Measurements from ENCODE around the gene FSTL5.

DNA sequence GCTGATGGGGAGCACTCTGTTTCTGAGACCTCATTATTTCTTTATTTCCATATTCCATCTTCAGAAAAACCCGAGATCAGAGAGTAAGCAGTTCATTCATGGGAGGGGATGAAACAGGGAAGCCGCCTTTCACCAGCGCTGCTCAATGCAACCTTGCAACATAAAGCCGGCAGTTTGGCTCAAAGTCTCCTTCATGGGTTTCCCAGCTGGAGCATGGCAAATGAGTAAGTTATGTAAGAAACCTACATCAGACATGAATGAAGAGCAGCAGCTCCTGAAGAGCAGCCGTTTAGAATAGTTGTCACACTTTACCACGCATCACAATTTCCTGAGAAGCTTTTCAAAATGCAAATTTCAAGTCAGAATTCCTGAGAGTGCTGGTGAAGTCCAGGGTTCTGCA is 578.8 kb downstream of the FSTL5 start:
- TF ChIP-seq PHTF2 (CRISPR knock-in tag; IDR thresholded peaks at IDR 0.05) (no peak), ZNF766 (CRISPR knock-in tag; conservative IDR thresholded peaks at IDR 0.05) (no peak), RNF2 (IDR thresholded peaks at IDR 0.05) (no peak), PHF8 (IDR thresholded peaks at IDR 0.05; ENCODE audit: borderline replicate concordance, low read length) (no peak), BCL6 (CRISPR knock-in tag; IDR thresholded peaks at IDR 0.05) (no peak), POLR2A (conservative IDR thresholded peaks at IDR 0.05) (no peak), RCOR1 (IDR thresholded peaks at IDR 0.05; ENCODE audit: borderline replicate concordance in 1 of 2, low read depth in 2 of 2, low read length in 2 of 2) (no peak), RFX7 (CRISPR knock-in tag; IDR thresholded peaks at IDR 0.05) (no peak), TAF1 (IDR thresholded peaks at IDR 0.05; ENCODE audit: control insufficient read depth, extremely low read depth, insufficient read depth, low read length, severe bottlenecking) (no peak), EZH2 (IDR thresholded peaks at IDR 0.05; ENCODE audit: borderline replicate concordance, low read depth, low read length) (no peak)
- TF ChIP-seq, protein P1, sequence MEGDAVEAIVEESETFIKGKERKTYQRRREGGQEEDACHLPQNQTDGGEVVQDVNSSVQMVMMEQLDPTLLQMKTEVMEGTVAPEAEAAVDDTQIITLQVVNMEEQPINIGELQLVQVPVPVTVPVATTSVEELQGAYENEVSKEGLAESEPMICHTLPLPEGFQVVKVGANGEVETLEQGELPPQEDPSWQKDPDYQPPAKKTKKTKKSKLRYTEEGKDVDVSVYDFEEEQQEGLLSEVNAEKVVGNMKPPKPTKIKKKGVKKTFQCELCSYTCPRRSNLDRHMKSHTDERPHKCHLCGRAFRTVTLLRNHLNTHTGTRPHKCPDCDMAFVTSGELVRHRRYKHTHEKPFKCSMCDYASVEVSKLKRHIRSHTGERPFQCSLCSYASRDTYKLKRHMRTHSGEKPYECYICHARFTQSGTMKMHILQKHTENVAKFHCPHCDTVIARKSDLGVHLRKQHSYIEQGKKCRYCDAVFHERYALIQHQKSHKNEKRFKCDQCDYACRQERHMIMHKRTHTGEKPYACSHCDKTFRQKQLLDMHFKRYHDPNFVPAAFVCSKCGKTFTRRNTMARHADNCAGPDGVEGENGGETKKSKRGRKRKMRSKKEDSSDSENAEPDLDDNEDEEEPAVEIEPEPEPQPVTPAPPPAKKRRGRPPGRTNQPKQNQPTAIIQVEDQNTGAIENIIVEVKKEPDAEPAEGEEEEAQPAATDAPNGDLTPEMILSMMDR (IDR thresholded peaks at IDR 0.05 in 2 of 3, conservative IDR thresholded peaks at IDR 0.05 in 1 of 3; ENCODE audit: insufficient read depth in 2 of 3, low read depth in 1 of 3, low read length in 3 of 3): no peak
- TF ChIP-seq, protein P2, sequence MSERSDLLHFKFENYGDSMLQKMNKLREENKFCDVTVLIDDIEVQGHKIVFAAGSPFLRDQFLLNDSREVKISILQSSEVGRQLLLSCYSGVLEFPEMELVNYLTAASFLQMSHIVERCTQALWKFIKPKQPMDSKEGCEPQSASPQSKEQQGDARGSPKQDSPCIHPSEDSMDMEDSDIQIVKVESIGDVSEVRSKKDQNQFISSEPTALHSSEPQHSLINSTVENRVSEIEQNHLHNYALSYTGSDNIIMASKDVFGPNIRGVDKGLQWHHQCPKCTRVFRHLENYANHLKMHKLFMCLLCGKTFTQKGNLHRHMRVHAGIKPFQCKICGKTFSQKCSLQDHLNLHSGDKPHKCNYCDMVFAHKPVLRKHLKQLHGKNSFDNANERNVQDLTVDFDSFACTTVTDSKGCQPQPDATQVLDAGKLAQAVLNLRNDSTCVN (CRISPR knock-in tag; IDR thresholded peaks at IDR 0.05): no peak
